ENCODE results near the gene MGMT.

GRCh38 chr10:129604333-129605032, 137.4 kb downstream of the MGMT start:
- TF ChIP-seq ZNF274 (IDR thresholded peaks at IDR 0.05; ENCODE audit: low read depth, low read length) (no peak), YY1 (IDR thresholded peaks at IDR 0.05; ENCODE audit: insufficient read depth, insufficient read length) (no peak), SUZ12 (IDR thresholded peaks at IDR 0.05; ENCODE audit: extremely low read depth, insufficient read depth, insufficient read length) (no peak)
